GM18508 (cell line): ENCODE data around the gene MAZ.

Experiments used
- ATAC-seq: cut with Tn5 transposase; IDR thresholded peaks from one replicate; pipeline ENCODE4 v1.9.1; 2021; ENCODE audit warnings: moderate number of reproducible peaks; ENCODE audit not compliant: insufficient read depth, unreplicated experiment

Gene MAZ

GRCh38 chr16:29845656-29846055 lies 39.3 kb downstream of the MAZ start:
- no peak for ATAC-seq

DNA sequence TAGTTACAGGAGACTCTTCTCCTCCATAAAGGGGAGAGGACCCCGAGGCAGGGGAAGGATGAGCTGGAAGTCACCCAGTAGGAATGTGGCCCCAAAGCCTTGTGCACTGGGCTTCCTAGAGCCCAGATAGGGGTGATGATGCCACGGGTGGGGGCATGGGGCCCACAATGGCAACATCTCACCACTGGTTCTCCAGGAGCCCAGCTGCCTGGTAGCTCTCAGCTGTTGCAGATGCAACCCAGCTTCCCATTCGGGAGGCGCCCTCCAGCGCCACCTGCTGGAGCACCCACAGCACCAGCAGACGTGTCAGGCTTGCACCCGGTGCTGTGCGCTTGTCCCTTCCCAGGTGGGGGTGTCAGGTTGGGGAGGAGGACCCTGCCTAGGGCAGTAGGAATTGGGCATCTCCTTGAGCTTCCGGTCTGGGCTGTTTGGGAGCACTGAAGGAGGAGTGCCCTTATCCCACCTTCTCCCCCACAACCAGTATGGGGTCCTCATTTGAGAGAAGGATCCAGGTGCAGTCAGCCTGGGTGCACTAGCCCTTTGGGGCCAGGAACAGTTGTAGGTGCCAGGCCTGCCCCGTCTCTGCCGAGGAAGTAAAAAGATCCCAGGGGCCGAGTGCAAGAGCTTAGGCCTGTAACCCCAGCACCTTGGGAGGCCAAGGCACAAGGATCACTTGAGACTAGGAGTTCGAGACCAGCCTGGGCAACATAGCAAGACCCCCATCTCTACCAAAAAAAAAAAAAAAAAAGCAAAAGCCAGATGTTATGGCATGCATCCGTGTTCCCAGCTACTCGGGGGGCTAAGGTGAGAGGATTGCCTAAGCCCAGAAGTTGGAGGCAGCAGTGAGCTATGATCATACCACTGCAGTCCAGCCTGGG lies 42.3 kb downstream of the MAZ start:
- ATAC-seq, result no peak

GRCh38 chr16:29849505-29849904 lies 43.2 kb downstream of the MAZ start:
- ATAC-seq, result no peak

DNA sequence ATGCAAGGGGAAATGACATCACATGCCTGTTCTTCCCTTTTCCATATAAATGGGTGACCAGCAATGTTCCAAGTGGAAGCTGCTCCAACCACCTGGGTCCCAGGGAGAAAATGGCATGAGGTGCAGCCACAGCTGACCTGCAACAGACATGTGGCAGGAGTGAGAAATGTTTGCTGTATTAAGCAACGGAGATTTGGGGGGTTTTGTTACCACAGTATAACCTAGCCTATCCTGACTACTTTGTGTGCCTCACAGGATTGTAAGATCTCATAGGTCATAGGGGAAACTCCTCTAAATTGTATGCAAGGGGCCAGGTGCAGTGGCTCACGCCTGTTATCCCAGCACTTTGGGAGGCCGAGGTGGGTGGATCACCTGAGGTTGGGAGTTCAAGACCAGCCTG lies 44.7 kb downstream of the MAZ start:
- no peak for ATAC-seq

DNA sequence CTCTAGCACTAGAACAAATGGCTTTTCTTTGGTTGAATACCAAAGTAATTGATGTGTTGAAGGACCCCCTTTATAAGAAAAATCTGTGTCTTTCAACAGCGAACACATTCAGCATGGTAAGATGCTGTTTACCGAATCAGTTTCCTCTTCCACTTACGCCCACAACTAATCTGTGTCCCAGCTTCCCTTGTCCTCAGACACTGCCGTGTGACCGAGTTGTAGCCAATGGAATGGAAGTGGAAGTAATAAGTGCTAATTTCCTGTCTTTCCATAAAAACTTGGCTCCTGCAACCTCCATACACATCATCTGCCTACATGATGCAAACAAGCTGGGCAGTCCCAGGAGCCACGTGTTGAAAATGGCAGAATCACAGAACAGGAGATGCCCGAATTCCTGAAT lies 46.3 kb downstream of the MAZ start:
- ATAC-seq, result no peak

DNA sequence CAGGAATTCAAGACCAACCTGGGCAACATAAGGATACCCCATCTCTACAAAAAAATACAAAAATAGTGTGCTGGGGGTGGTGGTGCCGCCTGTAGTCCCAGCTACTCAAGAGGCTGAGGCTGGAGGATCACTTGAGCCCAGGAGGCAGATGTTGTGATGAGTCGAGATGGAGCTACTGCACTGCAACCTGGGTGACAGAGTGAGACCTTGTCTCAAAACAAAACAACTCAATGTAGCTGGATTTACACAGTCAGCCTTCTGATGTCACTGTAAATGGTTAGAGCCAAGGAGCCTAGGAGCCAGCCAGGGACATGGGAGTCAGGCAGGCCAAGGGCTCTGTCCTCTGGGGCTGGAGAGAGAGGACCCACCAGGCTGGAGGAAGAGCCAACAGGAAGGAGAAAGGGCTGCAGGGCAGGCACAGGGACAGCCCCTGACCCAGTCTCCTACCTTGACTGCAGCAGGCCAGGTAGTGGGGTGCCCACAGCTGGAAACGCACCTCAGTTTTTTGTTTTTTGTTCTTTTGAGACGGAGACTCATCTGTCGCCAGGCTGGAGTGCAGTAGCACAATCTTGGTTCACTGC lies 48.3 kb downstream of the MAZ start:
- ATAC-seq, result no peak

GRCh38 chr16:29857133-29857760 lies 50.9 kb downstream of the MAZ start:
- ATAC-seq, result no peak

GRCh38 chr16:29858149-29858849 lies 52.0 kb downstream of the MAZ start:
- ATAC-seq, result no peak

- no peak for ATAC-seq
Measured at GRCh38 chr16:29858974-29859373, 52.6 kb downstream of the MAZ start.

DNA sequence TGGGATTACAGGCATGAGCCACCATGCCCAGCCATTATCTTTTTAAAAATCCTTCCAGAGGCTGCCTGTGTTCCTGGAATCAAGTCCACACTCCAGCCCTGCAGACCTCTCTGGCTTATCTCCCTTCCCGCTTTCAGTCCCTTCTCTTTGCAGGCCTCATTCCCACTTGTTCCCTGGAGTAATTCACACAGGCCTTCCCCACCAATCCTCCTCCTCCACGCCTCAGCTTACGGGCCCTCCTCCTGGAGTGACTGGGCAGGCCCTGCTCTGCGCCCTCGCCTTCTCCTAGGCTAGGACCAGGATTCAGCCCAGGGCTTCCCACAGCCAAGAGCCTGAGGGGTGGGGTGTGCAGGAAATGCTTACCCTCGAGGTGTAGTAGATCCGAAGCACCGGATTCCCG lies 53.9 kb downstream of the MAZ start:
- ATAC-seq, result no peak
